Measurements from ENCODE around the gene BSN.

Gene BSN

GRCh38 chr3:49554633-49555265, 472 bp downstream of the BSN start:
- TF ChIP-seq SIN3A (IDR thresholded peaks at IDR 0.05; ENCODE audit: borderline replicate concordance, insufficient read depth, low read length), result peak; percentile 75; the same call in 1 of the 2 replicates
- no peak for TF ChIP-seq TAF1 (IDR thresholded peaks at IDR 0.05; ENCODE audit: borderline replicate concordance, insufficient read depth, low read length)
- no peak for TF ChIP-seq POLR2AphosphoS5 (IDR thresholded peaks at IDR 0.05; ENCODE audit: low read depth, low read length)
- TF ChIP-seq, protein P1, sequence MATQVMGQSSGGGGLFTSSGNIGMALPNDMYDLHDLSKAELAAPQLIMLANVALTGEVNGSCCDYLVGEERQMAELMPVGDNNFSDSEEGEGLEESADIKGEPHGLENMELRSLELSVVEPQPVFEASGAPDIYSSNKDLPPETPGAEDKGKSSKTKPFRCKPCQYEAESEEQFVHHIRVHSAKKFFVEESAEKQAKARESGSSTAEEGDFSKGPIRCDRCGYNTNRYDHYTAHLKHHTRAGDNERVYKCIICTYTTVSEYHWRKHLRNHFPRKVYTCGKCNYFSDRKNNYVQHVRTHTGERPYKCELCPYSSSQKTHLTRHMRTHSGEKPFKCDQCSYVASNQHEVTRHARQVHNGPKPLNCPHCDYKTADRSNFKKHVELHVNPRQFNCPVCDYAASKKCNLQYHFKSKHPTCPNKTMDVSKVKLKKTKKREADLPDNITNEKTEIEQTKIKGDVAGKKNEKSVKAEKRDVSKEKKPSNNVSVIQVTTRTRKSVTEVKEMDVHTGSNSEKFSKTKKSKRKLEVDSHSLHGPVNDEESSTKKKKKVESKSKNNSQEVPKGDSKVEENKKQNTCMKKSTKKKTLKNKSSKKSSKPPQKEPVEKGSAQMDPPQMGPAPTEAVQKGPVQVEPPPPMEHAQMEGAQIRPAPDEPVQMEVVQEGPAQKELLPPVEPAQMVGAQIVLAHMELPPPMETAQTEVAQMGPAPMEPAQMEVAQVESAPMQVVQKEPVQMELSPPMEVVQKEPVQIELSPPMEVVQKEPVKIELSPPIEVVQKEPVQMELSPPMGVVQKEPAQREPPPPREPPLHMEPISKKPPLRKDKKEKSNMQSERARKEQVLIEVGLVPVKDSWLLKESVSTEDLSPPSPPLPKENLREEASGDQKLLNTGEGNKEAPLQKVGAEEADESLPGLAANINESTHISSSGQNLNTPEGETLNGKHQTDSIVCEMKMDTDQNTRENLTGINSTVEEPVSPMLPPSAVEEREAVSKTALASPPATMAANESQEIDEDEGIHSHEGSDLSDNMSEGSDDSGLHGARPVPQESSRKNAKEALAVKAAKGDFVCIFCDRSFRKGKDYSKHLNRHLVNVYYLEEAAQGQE (IDR thresholded peaks at IDR 0.05; ENCODE audit: insufficient read depth in 1 of 2, low read depth in 2 of 2, low read length in 2 of 2), result peak; percentile 85 to 94
- TF ChIP-seq FOXP2 (optimal IDR thresholded peaks at IDR 0.05; ENCODE audit: borderline replicate concordance, extremely low read depth, extremely low read length, insufficient read depth), result peak; percentile 16

GRCh38 chr3:49556500-49557275, 2.4 kb downstream of the BSN start:
- TF ChIP-seq, protein P1 (IDR thresholded peaks at IDR 0.05; ENCODE audit: insufficient read depth in 1 of 2, low read depth in 2 of 2, low read length in 2 of 2), result no peak
- TF ChIP-seq FOXP2 (optimal IDR thresholded peaks at IDR 0.05; ENCODE audit: borderline replicate concordance, extremely low read depth, extremely low read length, insufficient read depth) (no peak), TAF1 (IDR thresholded peaks at IDR 0.05; ENCODE audit: borderline replicate concordance, insufficient read depth, low read length) (no peak), POLR2AphosphoS5 (IDR thresholded peaks at IDR 0.05; ENCODE audit: low read depth, low read length) (no peak), SIN3A (IDR thresholded peaks at IDR 0.05; ENCODE audit: borderline replicate concordance, insufficient read depth, low read length) (no peak)

DNA sequence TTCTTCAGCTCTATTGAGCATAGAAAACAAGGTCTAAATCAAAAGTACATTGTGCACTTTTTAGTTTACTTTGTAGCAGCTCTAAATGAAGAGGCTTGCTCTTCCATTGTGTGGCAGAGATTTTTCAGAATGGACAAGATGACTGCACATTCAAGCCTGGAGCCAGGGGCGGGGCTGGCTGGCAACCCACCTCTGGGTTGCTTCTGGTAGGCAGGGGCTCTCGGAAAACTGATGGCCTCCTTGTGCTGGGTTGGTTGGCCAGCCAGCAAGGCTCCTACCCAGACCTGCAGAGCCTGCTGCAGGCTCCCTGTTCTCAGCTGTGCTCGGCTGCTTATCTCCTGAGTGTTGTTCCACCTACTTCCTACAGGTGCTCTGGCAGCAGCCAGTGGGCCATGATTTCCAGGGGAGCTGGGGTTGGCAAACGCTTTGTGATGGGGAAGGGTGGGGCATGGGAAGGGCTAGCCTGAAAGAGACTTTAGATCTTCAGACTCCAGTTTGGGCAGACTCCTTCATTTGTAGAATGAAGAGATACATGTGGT, 8.8 kb downstream of the BSN start:
- TF ChIP-seq POLR2AphosphoS5 (IDR thresholded peaks at IDR 0.05; ENCODE audit: low read depth, low read length) (no peak), FOXP2 (optimal IDR thresholded peaks at IDR 0.05; ENCODE audit: borderline replicate concordance, extremely low read depth, extremely low read length, insufficient read depth) (no peak), SIN3A (IDR thresholded peaks at IDR 0.05; ENCODE audit: borderline replicate concordance, insufficient read depth, low read length) (no peak), TAF1 (IDR thresholded peaks at IDR 0.05; ENCODE audit: borderline replicate concordance, insufficient read depth, low read length) (no peak)
- TF ChIP-seq, protein P1 (IDR thresholded peaks at IDR 0.05; ENCODE audit: insufficient read depth in 1 of 2, low read depth in 2 of 2, low read length in 2 of 2), result no peak

- TF ChIP-seq POLR2AphosphoS5 (IDR thresholded peaks at IDR 0.05; ENCODE audit: low read depth, low read length) (no peak), SIN3A (IDR thresholded peaks at IDR 0.05; ENCODE audit: borderline replicate concordance, insufficient read depth, low read length) (no peak), FOXP2 (optimal IDR thresholded peaks at IDR 0.05; ENCODE audit: borderline replicate concordance, extremely low read depth, extremely low read length, insufficient read depth) (no peak), TAF1 (IDR thresholded peaks at IDR 0.05; ENCODE audit: borderline replicate concordance, insufficient read depth, low read length) (no peak)
- TF ChIP-seq, protein P1 (IDR thresholded peaks at IDR 0.05; ENCODE audit: insufficient read depth in 1 of 2, low read depth in 2 of 2, low read length in 2 of 2), result no peak
Measured at GRCh38 chr3:49563766-49564165, 9.5 kb downstream of the BSN start.
